ENCODE data around the gene MICOS13.
"Not testable (repeated sequence)": the region's sequence is repeated elsewhere in the genome, so short reads cannot be mapped to it uniquely, and the experiment has no call there.

The MICOS13 gene

GRCh38 chr19:5680437-5681368 is at the start of gene MICOS13, which contains the start of gene HSD11B1L:
TSS of gene MICOS13 (minus strand) at chr19:5680516. CDS start at chr19:5680486, 30 bp downstream.
TSS of gene HSD11B1L (plus strand) at chr19:5681027. CDS start at chr19:5684833, 3,806 bp downstream.
- peak; percentile 97 for DNase-seq

- DNase-seq, result no peak
These were observed 47.2 kb upstream of the MICOS13 start for GRCh38 chr19:5727453-5728050.

- peak; percentile 99 for DNase-seq
These were observed 39.9 kb upstream of the MICOS13 start, which contains the start of the genes CATSPERD and LONP1 for GRCh38 chr19:5719961-5720790. TSS of gene CATSPERD (plus strand) at chr19:5720637. CDS start at chr19:5720738, 101 bp downstream. TSS of gene LONP1 (minus strand) at chr19:5720146. CDS start at chr19:5720132, 14 bp downstream.

GRCh38 chr19:5719274-5719960 is 39.1 kb upstream of the MICOS13 start:
- peak; percentile 31 for DNase-seq

GRCh38 chr19:5718579-5719273 is 38.4 kb upstream of the MICOS13 start:
- DNase-seq, result peak; percentile 79

GRCh38 chr19:5718037-5718578 is 37.8 kb upstream of the MICOS13 start:
- peak; percentile 78 for DNase-seq

GRCh38 chr19:5717215-5717935 is 37.1 kb upstream of the MICOS13 start:
- DNase-seq, result no peak

GRCh38 chr19:5714816-5715215 is 34.5 kb upstream of the MICOS13 start:
- no peak for DNase-seq

- no peak for DNase-seq
These were observed 32.9 kb upstream of the MICOS13 start for GRCh38 chr19:5713228-5713627.

GRCh38 chr19:5711713-5712161 is 31.4 kb upstream of the MICOS13 start:
- no peak for DNase-seq

- DNase-seq, result no peak
These were observed 30.7 kb upstream of the MICOS13 start for GRCh38 chr19:5711025-5711424.

GRCh38 chr19:5707576-5708575 is 27.6 kb upstream of the MICOS13 start:
- DNase-seq, result no peak

- DNase-seq, result no peak
These were observed 26.7 kb upstream of the MICOS13 start for GRCh38 chr19:5706876-5707573.

- DNase-seq, result no peak
These were observed 25.2 kb upstream of the MICOS13 start for GRCh38 chr19:5705552-5705951.

- DNase-seq, result no peak
These were observed 23.8 kb upstream of the MICOS13 start for GRCh38 chr19:5703819-5704818.

GRCh38 chr19:5702053-5702410 is 21.7 kb upstream of the MICOS13 start:
- DNase-seq, result not testable (repeated sequence)

- DNase-seq, result no peak
These were observed 20.3 kb upstream of the MICOS13 start for GRCh38 chr19:5700455-5701092.

Measured in stimulated activated CD4-positive, alpha-beta T cell treated with anti-CD3 and anti-CD28 coated beads, Interleukin-4, amount 100 ng/mL, for 24 hours (primary cell).